Left ventricle myocardium superior (tissue), 1 donor: ENCODE data around the gene MAN1C1. TPM values are rescaled to one million over a fixed set of nuclear protein-coding genes. Genes with fewer than 3 reads are reported as not detected.
A peak's percentile ranks its signal among the peaks of the same experiment; 100 is the strongest.
"Not testable (repeated sequence)": the region's sequence is repeated elsewhere in the genome, so short reads cannot be mapped to it uniquely, and the experiment has no call there.

Experiments
- ATAC-seq: fragments of 200-7000 bp; cut with Tn5 transposase; one replicate; pipeline ENCODE4 v1.9.1; 2020; ENCODE audit warnings: mild to moderate bottlenecking, moderate library complexity
- DNase-seq: peaks from one replicate; pipeline ENCODE4 v3.0.0-alpha.2; 2020
- intact Hi-C: fragments of 100-400 bp; cut with micrococcal nuclease; formaldehyde crosslinking; loops from one replicate; pipeline ENCODE4 v1.11.0; 2022
- total RNA-seq: library from RNA; stranded (reverse); fragmentation: NEBNext Ultra II Directional; extraction: Animal tissue kit (Norgen Biotek cat#: 25700); gene quantifications from one replicate; pipeline ENCODE4 v1.2.1, GENCODE V29; 2021
- donor health status: DM: no; HTN: yes; CAD: no; lungs with severe emphysema.

Gene MAN1C1
- total RNA-seq, 1 donor from 2014 or later, result 17.9 TPM

- ATAC-seq (no peak), DNase-seq (no peak)
- intact Hi-C loops, result no loop called here
These were observed 8.0 kb downstream of the MAN1C1 start for GRCh38 chr1:25624604-25625003.

- intact Hi-C loops, result no loop called here
- DNase-seq (no peak), ATAC-seq (no peak)
These were observed 9.4 kb downstream of the MAN1C1 start for GRCh38 chr1:25626018-25626417.

GRCh38 chr1:25628741-25629421 lies 12.3 kb downstream of the MAN1C1 start:
- no peak for ATAC-seq
- intact Hi-C loops, result no loop called here
- no peak for DNase-seq

- intact Hi-C loops, result no loop called here
- DNase-seq (no peak), ATAC-seq (no peak)
These were observed 13.2 kb downstream of the MAN1C1 start for GRCh38 chr1:25629836-25630235.

GRCh38 chr1:25631750-25632485 lies 15.3 kb downstream of the MAN1C1 start:
- ATAC-seq (peak; percentile 81), DNase-seq (no peak)

GRCh38 chr1:25634066-25634465 lies 17.5 kb downstream of the MAN1C1 start:
- DNase-seq (no peak), ATAC-seq (no peak)
- intact Hi-C loops, result no loop called here

More at GRCh38 chr1:25631750-25632485, 15.3 kb downstream of the MAN1C1 start:
- intact Hi-C loops, result no loop called here

GRCh38 chr1:25634896-25635295 lies 18.3 kb downstream of the MAN1C1 start:
- DNase-seq (no peak), ATAC-seq (no peak)
- intact Hi-C loops, result no loop called here

GRCh38 chr1:25636141-25636540 lies 19.6 kb downstream of the MAN1C1 start:
- DNase-seq, ATAC-seq, intact Hi-C loops: not testable (repeated sequence)

GRCh38 chr1:25640646-25641328 lies 24.2 kb downstream of the MAN1C1 start:
- ATAC-seq, result peak; percentile 45
- intact Hi-C loops, result no loop called here
- DNase-seq, result no peak

- no peak for ATAC-seq
These were observed 24.7 kb downstream of the MAN1C1 start for GRCh38 chr1:25641329-25641725.

GRCh38 chr1:25641931-25642573 lies 25.5 kb downstream of the MAN1C1 start:
- DNase-seq (no peak), ATAC-seq (peak; percentile 69)
- intact Hi-C loops, result no loop called here

More at GRCh38 chr1:25641329-25641725, 24.7 kb downstream of the MAN1C1 start:
- no peak for DNase-seq
- intact Hi-C loops, result no loop called here

- peak; percentile 55 for ATAC-seq
These were observed 26.1 kb downstream of the MAN1C1 start for GRCh38 chr1:25642574-25643108.

GRCh38 chr1:25643929-25644328 lies 27.3 kb downstream of the MAN1C1 start:
- ATAC-seq, result no peak
- DNase-seq, result no peak
- intact Hi-C loops, result no loop called here

More at GRCh38 chr1:25642574-25643108, 26.1 kb downstream of the MAN1C1 start:
- intact Hi-C loops, result no loop called here
- DNase-seq, result no peak

GRCh38 chr1:25644962-25645361 lies 28.4 kb downstream of the MAN1C1 start:
- intact Hi-C loops, result no loop called here
- ATAC-seq (no peak), DNase-seq (no peak)

GRCh38 chr1:25645637-25646400 lies 29.2 kb downstream of the MAN1C1 start:
- DNase-seq (no peak), ATAC-seq (peak; percentile 29)
- intact Hi-C loops, result no loop called here

- ATAC-seq (no peak), DNase-seq (no peak)
These were observed 30.5 kb downstream of the MAN1C1 start for GRCh38 chr1:25647106-25647505.

GRCh38 chr1:25647863-25648262 lies 31.3 kb downstream of the MAN1C1 start:
- peak; percentile 73 for ATAC-seq
- DNase-seq, result peak; percentile 71
- intact Hi-C loops, result no loop called here

More at GRCh38 chr1:25647106-25647505, 30.5 kb downstream of the MAN1C1 start:
- intact Hi-C loops, result no loop called here

GRCh38 chr1:25648681-25649440 lies 32.3 kb downstream of the MAN1C1 start:
- no peak for DNase-seq
- ATAC-seq, result no peak
- intact Hi-C loops, result no loop called here
